HT-29 (cell line): Measurements from ENCODE around the gene MOAP1. TPM values are rescaled to one million over a fixed set of nuclear protein-coding genes. Genes with fewer than 3 reads are reported as not detected.
"Not testable (repeated sequence)": the region's sequence is repeated elsewhere in the genome, so short reads cannot be mapped to it uniquely, and the experiment has no call there.

Experiments used
- DNase-seq: peaks from one replicate; pipeline ENCODE4 v3.0.0-alpha.2; 2015; ENCODE audit warnings: low spot score
- total RNA-seq: library from RNA; depleted of rRNA; stranded (reverse); fragments of >200 nt; shearing (Covaris generic); gene quantifications from 2 replicates; pipeline ENCODE4 v1.2.3, GENCODE V29; 2014; rRNA removed

Gene MOAP1
- total RNA-seq: 14.8 and 18.2 TPM in 2 replicates

DNA sequence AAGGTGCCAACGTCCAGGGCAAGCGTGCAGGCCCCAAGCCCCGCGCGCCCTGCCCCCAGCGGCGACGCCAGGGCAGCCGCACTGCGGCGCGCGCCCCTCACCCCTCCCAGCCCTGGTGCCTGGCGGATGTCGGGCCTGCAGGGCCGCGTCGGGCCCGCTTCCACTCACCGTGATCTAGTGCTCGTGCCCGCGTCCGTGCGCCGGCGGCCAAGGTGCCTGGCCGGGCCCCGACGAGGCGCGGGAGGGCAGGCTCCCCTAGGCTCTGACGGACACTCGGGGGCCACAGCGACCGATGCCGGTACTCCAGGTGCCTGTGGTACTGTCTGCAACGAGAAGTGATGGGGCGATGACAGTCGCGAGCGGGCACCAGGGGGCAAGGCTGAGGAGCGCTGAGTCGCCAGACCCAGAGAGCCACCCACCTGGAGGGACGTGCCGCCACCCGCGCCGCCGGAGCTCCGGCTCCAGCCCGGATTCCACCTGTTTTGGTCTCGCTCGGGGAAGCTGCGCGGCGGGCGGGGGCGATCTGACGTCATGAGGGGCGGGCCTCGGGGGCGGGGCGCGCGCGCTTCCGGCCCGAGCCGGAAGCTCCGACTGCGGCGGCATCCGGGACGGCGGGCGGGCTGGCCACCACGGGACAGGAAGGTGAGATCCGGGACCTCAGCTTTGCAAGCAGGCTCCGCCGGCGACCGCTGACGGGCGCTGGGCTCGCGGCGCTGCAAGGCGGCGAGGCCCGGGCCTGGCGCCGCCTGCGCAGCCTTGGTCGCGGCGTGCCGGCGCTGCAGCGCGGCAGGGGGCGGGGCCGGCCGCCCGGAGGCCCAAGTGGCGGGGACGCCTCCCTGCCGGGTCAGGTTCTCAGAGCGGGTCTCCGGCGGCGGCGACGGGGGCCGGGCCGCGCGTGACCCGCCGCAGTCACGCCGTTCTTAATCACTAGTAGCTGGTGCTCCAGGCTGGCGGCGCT, at the start of gene MOAP1, which contains the start of gene LYSET:
Gene MOAP1 (minus strand): TSS at position 507 of the 958 bp plus-strand sequence. CDS start 655 bp downstream, outside the sequence.
Gene LYSET (plus strand): TSS at position 927 of the 958 bp plus-strand sequence. CDS start 89 bp downstream, outside the sequence.
- DNase-seq: peak; percentile 69

DNA sequence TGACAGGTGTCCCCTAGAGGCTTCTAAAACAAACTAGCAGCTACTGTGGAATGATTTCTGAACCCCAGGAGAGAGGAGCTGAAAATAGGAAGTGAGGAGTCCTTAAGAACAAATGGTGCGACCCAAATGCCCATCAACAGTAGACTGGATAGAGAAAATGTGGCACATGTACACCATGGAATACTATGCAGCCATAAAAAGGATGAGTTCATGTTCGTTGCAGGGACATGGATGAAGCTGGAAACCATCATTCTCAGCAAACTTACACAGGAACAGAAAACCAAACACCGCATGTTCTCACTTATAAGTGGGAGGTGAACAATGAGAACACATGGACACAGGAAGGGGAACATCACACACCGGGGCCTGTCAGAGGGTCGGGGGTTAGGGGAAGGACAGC, 48.4 kb upstream of the MOAP1 start:
- not testable (repeated sequence) for DNase-seq

GRCh38 chr14:93232159-93232558, 47.5 kb upstream of the MOAP1 start:
- DNase-seq: no peak

GRCh38 chr14:93231129-93231979, 46.7 kb upstream of the MOAP1 start:
- no peak for DNase-seq

DNA sequence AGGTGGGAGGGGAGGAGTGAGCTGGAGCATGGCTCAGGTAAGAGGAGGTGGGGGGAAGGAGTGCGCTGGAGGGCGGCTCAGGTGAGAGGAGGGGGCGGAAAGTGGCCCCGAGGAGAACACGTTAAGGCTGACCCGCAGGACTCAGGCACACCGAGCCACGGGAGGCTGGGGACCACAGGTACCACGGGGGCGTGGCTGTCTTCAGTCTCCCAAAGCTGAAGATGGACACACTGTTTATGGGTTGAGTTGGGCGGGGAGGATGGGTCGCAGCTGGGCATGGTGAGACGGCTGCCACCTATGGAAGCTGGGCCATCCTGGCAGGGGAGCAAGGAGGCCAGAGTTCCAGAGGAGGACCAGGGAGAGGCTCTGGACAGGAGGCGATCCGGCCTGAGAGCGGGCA, 45.8 kb upstream of the MOAP1 start:
- no peak for DNase-seq

GRCh38 chr14:93228550-93228949, 43.9 kb upstream of the MOAP1 start:
- DNase-seq: no peak

DNA sequence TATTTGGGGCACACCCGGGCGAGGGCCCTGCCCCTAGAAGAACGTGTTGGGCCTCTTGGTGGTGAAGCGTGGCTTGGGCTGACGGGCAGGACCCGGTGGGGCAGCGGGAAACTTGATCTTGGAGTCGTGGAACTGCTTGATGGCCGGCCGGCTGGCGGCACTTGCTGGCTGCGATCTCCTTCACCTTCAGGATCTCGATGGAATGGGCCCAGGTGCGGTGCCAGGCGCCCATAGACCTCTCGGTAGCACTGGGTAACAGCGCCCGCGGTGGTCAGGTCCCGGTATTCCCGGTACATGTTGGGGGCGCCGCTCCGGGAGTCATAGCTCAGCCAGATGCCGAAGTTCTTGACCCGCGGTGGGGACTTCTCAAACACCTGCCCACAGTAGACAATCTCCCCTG, 38.9 kb upstream of the MOAP1 start:
- no peak for DNase-seq

GRCh38 chr14:93220509-93220908, 35.8 kb upstream of the MOAP1 start:
- DNase-seq: no peak

DNA sequence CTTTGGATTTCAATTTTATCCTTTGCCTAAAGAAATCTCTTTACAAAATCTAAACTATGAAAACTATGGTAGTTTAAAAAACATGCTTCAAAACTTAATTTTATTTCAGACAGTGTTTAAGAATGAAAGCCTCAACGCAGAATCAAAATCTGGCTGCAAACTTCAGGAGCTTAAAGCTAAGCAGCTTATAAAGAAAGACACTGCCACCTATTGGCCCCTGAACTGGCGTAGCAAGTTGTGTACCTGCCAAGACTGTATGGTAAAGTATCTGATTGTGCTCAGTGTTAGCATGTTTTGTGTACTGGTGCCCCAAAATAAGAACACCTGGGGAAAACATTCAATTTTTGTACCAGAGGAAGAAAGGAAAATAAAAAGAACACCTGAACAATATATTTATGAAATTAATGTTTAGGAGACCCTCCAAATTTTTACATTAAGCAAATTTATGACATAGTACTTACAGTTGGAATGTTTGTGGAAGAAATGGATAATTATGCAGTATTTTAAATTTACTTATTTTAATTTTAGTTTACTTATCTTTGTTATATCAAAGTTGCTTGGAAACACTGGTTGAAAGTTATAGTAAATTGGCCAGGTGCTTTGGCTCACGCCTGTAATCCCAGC, 34.5 kb upstream of the MOAP1 start:
- peak; percentile 48 for DNase-seq

DNA sequence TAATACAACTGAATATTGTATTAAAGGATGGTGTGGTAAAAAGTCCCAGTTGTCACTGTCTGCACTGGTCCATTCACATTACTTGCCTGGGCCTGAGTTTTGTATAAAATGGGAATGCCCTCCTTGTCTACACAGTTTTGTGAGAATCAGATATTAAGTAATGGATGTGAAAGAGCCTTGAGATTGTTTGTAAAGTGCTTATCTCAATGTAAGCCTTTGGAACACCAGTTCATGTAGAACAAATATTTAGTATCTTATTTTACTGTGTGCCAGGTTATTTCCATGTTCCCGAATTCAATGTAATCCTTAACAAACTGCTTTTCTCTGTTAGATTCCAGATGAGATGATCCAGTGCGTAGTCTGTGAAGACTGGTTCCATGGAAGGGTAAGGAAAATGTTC, 29.9 kb upstream of the MOAP1 start:
- no peak for DNase-seq

DNA sequence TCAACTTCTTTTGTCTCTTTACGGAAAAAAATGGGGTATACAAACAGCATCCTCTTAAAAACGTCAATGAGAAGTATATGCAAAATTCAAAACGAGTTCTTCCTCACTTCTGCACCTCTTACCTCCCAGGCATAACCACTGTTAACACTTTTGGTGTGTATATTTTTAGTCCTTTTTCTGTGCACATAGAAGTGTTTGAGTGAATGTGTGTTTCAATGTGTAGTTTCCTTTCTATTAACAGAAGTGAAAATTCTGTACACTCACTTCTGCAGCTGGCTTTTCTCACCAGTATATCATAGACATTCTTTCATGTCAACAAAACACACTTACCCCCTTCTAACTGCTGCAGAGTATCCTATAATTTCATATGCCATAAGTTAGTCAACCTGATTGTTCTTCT, 27.7 kb upstream of the MOAP1 start:
- no peak for DNase-seq

DNA sequence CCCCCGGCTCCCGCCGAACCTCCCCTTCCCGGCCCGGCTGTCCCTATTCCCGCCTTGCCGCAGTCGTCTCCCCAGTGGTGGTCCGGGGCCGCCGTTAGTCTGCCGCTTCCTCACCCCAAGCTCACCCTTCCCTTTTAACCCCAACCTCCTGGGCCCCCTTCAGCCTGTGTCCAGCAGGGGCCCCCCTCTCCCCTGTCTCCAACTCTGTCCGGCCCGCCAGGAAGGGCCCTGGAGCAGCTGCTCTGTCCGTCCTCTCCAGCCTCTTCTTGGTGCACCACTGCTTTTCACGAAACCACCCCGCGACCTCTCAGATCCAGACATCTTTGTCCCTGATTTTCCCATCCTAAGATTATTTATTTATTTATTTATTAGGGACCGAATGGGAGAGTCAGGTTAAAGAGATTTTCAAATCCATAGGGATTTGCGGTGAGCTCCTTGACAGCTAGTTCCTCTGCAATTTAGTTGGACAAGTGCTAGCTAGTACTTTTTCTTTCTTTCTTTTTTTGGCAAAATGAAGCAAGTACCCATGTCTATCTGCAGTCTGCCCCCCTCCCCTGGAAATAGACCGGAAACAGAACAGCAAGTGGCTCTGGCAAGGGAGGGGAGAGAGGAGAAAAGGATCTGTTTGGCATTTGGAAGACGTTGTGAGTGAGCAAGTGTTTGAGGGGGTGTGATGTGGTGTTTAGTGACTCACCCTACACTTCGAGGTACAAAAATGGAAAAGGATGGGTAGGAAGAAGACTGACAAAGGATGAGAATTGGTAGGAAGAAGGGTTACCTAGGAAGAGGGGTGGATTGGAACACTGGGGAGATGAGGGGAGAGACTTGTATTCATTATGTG, 23.0 kb upstream of the MOAP1 start:
- peak; percentile 55 for DNase-seq

DNA sequence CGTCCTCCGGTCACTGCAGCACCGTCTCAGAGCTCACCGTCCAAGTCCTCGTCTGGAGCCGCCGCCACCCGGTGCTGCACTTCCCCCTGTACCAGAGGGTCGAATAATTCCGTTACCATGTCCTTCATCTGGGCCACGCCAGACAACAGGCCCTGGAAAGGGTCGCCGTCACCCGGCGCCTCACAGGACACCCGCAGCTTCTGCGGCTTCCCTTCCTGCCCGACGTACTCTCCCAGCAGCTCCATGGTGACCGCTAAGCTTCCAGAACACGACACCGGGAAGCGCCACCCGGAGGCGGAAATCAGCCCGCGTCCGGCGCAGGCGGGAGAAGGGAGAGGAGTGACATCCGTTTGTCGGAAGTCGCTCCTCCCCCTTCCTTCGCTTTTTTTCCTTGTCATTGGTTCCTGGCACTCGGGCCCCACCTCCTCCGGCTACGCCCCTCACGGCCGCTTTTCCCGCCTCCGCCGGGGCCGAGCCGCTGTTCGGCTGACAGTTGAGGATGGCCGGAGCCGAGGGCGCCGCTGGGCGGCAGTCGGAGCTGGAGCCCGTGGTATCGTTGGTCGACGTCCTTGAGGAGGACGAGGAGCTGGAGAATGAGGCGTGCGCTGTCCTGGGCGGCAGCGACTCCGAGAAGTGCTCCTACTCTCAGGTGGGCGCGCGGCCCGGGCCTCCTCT, 22.2 kb upstream of the MOAP1 start, which contains the start of the genes GON7 and UBR7:
Gene GON7 (minus strand): TSS at position 273 of the 675 bp plus-strand sequence. CDS start 28 bp downstream, at position 245.
Gene UBR7 (plus strand): TSS at position 464 of the 675 bp plus-strand sequence. CDS start 36 bp downstream, at position 500.
- peak; percentile 93 for DNase-seq

DNA sequence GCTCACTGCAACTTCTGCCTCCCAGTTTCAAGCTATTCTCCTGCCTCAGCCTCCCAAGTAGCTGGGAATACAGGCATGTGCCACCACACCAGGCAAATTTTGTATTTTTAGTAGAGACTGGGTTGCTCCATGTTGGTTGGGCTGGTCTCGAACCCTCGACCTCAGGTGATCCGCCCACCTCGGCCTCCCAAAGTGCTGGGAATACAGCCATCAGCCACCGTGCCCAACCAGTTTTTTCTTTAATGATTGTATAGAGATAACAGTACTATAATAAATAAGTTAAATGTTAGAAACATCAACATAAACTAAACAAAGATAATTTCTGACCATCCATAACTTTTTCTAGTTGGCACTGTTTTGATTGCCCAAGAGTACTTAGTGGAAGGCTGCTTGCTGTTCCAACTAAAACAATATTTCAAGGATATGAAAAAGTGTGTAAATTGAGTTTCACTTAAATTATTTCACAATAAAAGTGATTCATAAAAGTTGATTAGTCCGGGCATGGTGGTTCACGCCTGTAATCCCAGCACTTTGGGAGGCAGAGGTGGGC, 16.5 kb upstream of the MOAP1 start:
- DNase-seq: no peak

DNA sequence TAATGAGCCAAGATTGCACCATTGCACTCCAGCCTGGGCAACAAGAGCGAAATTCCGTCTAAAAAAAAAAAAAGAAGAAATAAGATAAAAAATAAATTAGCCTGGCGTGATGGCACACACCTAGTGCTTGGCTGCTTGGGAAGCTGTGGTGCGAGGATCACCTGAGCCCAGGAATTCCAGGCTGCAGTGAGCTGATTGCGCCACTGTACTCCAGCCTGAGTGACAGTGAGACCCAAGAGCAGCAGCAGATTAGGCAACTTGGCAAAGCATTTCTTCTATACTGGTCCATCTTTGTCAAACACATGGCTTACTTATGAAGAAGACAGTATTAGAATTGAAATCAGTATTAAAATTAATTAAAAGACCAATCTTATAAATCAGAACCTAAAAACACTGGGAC, 15.9 kb upstream of the MOAP1 start:
- no peak for DNase-seq

DNA sequence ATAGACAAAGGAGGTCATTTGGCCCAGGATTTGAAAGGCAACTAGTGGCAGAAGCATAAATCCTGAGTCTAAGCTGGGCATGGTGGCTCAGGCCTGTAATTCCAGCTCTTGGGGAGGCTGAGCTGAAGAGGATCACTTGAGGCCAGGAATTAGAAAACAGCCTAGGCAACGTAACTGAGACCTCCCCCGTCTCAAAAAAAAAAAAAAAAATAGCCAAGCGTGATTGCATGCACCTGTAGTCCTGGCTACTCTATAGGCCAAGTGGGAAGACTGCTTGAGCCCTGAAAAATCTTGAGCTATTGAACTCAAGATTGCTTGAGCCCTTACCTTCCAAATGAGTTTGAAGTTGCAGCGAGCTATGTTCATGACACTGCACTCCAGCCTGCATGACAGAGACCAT, 14.3 kb upstream of the MOAP1 start:
- DNase-seq: no peak

DNA sequence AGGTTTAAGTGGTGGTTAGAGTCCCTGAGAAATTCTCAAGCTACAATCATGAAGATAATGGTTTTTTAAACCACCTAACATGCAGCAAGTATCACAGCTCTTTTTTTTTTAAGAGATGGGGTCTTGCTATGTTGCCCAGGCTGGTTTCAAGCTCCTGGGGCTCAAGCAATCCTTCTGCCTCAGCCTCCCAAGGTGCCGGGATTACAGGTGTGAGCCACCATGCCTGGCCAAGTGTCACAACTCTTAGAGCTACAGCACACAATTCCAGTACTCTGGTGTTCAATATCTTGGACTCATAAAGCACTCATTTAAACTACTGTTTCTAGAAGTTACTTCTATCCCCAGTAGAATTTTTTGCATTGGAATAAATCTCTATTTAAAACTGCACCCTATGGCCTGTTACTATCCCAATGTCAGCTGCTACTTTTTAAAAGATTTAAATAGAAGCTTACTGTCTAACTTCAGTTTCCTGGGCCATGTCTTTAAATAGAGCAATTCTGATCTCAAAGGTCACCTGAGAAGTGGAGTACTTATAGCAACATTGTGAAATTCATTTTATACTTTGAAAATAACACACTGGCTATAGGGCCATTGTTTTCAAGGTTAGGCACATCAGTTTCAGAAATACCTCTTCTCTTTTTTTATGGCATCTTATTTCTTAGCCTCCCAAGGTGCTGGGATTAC, 10.8 kb upstream of the MOAP1 start:
- DNase-seq: no peak

DNA sequence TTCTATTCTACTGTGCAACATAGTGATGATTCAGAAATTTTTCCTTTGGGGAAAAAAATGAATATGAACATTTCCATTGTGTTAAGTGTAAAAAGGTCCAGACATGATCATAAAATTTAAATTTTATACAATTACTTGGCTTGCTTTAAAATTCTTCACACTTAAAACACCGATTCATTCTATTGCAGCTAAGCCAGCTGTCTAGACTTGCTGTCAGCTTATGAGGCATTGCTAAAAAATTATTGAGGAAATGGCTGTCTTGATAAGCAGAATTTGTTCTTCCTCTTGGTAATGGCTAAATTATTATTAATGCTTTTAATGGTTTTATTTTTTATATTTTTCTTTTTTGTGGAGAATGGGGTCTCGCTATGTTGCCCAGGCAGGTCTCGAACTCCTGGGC, 2.3 kb upstream of the MOAP1 start:
- DNase-seq: no peak

DNA sequence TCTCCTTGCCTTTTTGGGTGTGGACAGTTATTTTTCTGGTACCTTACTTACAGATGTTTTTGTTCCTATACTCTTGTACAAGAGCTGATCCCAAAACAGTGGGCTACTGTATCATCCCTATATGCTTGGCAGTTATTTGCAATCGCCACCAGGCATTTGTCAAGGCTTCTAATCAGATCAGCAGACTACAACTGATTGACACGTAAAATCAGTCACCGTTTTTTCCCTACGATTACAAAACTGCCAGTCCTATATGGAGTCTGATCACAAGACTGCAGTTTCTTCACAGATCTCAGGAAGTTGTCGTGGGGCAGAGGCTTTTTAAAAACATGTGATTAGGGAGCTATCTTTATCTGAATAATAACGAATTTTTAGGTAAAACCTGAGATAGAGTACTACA, 1.8 kb upstream of the MOAP1 start:
- no peak for DNase-seq
